CD4-positive, alpha-beta T cell treated with Interleukin-15 for 1 hour (primary cell): ENCODE results near the gene NDUFB2.
"Not testable (repeated sequence)": the region's sequence is repeated elsewhere in the genome, so short reads cannot be mapped to it uniquely, and the experiment has no call there.

Experiments
- DNase-seq: peaks from one replicate; pipeline ENCODE4 v3.0.0-alpha.2; 2020

The NDUFB2 gene

DNA sequence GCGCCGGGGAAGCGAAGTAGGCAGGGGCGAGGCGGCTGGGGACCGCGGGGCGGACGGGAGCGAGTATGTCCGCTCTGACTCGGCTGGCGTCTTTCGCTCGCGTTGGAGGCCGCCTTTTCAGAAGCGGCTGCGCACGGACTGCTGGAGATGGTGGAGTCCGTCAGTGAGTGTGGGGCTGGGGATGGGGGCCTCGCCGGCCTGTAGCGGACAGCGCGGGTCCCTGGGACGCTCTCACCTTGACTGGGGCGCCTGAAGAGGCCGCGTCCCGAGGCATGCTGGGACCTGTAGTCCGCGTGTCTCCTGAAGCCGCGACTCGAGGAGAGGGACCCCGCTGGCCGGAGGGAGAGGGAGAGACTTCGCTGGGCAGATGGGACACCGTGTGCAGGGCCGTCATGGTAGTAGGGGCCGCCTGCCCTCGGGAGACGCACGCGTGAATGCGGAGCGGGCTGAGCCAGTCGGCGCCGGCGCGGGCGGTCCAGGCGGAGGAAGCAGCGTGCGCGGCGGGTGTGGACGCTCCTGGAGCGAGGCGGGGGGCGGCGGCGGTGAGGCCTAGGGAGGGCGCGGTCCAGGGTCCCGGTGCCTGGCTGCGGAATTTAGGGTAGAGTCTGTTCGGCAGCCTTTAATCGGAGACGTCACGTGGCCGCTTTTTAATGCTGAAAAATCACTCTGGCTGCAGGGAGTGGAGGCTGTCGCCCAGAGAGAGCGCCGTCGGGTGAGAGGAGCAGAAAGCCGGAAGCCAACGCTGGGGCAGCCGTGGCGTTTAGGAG, at the start of gene NDUFB2:
Gene NDUFB2, plus strand, starts transcription at position 29 of the 767 bp plus-strand sequence. Its CDS starts 37 bp downstream, at position 66.
- DNase-seq: peak; percentile 62

DNA sequence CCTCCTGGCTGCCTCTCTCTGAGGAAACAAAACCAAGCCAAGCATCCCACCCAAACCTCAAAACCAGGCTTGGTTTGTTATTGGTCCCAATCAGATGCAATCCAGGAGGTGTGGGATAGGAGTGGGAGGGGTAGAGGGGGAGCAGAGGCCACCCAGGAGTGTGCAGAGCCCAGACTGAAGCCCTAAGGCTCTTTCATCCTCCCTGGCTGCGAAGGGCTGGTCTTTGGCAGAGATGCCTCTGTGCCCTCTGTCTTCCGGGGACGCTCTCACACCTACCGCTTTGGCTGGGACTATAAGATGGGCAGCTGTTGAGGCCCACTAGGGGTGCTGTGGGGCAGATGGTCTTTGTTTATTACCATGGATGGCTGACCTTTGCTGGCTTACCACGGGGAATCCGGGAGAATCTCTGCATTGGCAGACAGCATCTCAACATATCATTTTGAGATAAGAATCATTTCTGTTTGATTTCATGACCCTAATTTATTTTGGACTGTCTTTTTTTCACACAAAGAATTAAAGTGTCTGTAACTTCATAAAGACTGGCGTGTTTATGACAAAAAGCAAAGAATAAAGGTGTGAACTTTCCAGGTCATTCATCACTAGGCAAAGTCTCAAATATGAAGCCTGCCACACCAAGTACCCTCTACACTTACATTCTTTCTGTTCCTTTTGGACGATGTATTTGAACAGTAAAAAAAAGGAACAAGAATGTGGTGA, 49.4 kb upstream of the NDUFB2 start:
- peak; percentile 42 for DNase-seq

DNA sequence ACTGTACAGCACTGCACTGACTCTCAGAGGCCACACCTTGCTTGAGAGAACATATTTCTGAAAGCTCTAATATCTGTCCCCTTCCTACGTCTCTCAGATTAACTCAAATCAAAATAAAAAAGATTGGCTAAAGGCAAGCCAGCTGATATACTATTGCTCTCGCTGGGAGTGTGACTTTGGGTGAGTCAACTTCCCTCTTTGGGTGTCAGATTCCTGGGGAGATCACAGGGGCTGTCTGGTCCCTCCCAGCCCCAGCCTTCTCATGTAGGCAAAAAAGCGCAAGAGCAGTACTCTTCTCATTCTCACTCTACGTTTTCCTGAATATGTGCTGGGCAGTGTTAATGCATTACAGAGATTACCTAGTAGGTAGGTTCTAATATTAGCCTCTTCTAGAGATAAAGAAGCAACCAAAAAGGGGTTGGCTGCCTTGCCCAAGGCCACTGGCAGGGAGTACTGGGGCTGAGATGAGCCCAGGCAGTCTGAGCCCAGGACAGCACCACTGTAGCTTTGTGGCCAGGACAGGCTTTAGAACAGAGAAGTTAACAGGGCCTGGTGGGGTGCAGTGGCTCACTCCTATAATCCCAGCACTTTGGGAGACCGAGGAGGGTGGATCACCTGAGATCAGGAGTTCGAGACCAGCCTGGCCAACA, 46.8 kb upstream of the NDUFB2 start:
- DNase-seq: no peak

DNA sequence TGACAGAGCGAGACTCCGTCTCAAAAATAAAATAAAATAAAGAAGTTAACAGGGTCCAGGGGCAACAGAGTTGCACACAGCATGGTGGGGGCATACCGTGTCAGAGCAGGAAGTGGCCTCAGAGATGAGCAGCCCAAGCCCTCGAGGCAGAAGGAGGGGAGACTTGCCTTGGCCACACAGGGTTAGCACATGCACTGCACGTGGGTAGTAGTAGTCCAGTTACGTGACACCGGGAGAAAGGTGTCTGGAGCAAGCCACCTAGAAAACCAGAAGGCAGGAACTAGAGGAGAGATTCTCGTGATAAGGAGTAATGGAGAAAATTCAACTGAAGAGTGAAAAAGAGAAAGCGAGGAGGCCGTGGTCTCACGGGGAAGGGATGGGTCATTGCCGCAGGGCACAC, 46.1 kb upstream of the NDUFB2 start:
- no peak for DNase-seq

DNA sequence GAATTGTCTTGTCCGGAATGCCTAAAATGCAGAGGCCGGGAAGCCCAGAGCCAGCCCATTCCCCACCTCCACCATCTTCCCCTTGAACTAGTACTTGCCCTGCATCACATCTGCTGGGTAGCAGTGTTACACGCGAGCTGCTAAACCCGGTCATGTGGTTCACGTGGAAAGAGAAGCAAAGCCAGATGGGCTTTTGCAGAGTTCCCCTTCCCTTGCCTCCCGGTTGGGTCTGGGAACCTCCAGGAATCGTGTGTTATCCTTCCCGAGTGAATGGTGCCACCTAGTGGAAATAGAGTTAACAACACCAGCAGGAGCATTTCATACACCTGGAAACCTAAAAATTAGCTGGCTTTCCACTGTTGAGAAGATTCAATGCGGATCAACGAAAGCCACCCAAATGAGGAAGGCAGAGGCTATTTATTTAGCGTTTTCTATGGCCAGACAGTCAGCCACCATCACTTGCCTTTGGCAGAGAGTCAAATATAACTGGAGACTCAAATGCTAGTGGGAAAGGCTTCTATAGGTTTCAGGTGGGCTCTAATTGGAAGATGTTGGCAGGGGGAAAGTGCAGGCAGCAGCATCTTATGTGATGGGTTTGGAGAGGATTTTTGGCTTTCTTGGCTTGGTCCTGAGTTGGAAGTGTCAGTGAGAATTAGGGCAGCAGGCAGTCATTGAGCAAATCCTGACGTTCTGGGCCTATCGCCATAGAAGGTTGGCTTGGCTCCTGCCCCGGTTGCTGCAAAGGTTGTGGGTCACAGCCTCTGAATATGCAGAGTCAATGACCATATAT, 43.0 kb upstream of the NDUFB2 start:
- DNase-seq: no peak

DNA sequence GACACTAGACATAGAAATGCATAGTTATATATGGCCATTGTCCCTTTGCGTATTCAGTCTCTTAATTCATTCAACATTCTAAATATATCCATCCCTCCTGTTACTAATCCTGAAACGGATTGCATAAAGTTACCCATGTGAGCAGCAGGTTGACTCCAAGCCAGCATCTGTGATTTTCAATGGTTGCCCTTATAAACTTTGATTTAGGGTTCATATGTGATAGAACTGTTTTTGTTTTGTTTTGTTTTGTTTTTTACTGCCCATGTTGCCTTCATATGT, 42.5 kb upstream of the NDUFB2 start:
- no peak for DNase-seq

DNA sequence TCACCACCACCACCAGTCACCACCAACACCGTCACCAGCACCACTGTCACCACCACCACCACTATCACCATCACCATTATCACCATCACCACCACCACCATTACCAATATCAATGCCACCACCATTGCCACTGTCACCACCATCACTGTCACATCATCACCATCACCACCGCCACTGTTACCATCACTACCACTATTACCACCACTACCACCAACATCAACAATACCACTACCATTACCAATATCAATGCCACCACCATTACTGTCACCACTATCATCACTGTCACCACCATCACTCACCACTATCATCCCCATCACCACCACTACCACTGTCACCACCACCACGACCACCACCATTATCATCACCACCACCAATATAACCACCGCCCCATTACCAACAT, 41.8 kb upstream of the NDUFB2 start:
- DNase-seq: no peak

DNA sequence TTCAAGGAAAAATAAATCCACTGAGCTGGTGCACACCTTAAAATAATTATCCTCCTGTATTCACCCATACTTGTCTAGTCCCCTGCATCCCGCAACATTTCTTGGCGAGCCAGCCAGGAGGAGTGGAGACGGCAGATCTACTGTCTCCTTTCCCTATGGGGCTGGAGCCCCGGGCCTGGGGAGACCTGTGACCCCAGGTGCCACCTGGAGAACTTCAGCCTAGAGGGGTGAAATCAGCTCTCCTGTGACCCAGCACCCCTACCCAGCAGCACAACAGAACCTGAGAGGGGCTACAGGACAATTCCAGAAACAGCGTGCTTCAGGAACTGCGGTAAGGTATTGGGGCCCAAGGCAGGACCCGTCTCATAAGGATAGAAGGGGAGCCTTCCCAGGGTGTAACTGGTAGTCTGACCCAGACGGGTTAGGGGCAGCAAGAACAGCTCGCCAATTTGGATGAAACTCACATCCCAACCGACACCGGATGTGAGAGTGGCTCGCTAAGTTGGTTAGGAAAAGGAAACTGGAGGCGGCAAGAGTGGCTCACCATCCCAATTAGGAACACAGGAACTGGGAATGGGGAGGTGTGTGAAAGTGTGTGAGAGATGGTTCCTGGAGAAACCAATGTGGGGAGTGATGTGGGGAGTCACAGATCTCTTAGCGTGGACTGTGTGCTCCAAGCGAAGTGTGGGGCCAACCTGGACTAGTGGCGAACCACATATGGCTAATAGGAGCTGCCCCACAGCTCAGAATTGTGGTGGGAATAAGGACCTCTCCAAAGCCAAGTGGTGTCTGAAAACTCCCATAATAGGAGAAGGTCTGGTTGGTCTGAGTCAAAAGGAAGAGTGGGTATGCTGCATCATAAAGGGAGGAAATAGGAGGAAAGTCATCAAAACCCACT, 40.7 kb upstream of the NDUFB2 start:
- DNase-seq: no peak

DNA sequence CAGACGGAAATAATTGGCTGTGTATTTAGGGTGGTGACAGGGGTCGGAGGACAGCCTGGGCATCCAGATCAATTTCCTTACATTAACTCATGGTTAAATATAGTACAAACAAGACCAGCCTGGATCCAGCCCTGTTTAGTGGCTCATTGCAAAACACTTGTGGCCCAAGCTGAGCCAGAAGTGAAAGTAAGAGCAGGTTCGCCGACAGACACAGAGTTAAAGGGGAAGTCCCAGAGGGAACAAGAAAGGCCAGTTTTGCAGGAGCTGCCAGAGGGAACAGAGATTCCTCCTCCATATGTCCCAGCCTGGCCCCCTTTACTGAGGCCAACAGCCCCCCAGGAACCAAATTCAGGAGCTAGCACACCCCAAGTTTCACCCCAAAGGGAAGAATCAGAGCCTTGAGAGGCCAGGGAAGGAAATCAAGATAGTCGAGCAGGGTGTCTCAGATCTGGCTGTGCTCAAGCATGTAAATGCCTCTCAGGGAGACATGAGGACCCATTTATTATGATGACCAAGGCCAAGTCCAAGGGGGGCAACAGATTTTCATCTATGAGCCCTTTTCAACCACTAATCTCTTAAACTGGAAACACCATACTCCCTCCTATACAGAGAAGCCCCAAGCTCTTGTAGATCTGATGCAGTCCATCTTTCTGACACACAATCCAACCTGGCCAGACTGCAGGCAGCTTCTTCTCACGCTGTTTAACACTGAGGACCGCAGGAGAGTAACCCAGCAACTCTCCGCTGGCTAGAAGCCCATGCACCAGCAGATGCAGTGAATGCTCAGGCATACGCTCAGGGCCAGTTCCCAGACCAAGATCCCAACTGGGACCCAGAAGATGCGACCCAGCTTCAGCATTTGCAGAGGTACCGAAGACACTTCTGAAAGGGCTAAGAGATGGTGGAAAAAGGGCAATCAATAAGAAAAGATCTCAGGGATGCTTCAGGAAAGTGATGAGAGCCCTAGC, 39.7 kb upstream of the NDUFB2 start:
- peak; percentile 57 for DNase-seq

DNA sequence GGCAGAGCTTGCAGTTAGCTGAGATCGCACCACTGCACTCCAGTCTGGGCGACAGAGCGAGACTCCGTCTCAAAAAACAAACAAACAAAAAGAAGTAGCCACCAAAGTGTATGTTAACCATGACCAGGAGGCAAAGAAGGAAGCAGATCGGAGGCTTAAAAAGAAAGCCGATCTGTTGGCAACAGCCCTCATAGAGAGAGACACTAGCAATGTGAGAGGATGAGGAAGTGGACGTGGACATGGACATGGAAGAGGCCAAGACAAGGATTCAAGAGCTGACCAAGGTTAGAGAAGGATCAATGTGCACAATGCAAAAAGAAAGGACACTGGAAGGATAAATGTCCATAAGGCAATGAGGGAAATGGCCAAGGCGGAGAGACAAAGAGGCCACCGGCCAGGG, 38.6 kb upstream of the NDUFB2 start:
- DNase-seq: no peak

DNA sequence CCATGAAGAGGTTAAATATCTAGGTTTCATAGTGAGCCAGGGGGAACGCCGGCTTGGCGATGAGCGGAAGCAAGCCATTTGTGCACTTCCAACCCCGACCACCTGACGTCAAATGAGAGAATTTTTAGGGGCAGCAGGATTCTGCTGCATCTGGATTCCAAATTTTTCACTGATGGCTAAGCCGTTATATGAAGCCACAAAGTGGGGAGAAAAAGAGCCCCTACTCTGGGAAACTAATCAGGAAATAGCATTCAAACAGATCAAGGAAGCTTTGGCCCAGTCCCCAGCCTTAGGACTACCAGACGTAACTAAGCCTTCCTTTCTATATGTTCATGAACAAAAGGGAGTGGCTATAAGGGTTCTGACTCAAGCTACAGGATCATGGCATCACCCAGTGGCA, 36.7 kb upstream of the NDUFB2 start:
- DNase-seq: no peak

DNA sequence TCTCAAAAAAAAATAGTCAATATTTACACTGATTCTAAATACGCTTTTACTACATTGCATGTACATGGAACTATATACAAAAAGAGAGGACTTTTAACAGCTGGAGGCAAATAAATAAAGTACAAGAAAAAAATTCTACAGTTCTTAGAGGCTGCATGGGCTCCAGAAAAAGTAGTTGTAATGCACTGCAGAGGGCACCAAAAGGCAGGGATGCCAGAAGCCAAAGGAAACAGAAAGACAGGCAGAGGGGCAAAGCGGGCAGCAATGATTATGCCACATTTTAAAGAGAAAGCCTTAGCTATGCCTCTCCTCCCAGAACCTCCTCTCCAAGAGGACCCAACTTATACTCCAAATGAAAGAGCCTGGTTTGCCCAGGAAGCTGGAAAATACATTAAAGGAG, 35.4 kb upstream of the NDUFB2 start:
- no peak for DNase-seq

DNA sequence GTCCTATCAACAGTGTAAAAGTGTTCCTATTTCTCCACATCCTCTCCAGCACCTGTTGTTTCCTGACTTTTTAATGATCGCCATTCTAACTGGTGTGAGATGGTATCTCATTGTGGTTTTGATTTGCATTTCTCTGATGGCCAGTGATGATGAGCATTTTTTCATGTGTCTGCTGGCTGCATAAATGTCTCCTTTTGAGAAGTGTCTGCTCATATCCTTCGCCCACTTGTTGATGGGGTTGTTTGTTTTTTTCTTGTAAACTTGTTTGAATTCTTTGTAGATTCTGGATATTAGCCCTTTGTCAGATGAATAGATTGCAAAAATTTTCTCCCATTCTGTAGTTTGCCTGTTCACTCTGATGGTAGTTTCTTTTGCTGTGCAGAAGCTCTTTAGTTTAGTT, 33.6 kb upstream of the NDUFB2 start:
- not testable (repeated sequence) for DNase-seq

DNA sequence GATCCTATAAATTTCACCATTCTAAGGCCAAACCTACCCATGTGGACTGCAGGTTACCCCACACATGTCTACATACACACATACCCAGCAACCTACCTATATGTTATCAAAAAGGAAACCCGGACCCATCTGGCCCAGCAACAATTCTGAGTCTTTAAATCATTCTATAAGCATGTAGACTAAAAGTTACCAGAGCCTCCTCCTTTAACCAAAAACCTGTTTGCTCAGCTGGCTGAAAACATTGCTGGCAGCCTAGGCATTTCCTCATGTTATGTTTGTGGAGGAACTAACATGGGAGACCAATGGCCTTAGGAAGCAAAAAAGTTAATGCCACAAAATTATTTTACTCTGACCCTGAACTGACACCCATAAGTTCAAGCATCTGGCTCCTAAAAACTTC, 29.0 kb upstream of the NDUFB2 start:
- DNase-seq: no peak

DNA sequence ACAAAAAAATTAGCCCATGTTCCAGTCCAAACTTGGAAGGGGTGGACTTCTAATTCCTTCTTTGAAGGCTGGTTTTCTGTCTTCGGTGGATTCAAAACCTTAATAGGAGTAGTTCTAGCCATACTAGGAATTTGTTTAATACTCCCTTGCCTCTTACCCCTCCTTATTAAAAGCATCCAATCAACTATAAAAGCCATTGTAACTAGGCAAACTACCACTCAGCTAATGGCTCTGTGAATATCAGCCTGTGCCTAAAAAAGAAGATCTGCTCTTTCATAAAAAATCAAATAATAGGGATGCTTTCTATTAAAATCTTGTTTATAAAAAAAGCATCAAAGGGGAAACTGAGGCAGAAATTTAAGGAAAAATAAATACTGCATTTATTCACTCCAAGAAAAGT, 27.9 kb upstream of the NDUFB2 start:
- no peak for DNase-seq

DNA sequence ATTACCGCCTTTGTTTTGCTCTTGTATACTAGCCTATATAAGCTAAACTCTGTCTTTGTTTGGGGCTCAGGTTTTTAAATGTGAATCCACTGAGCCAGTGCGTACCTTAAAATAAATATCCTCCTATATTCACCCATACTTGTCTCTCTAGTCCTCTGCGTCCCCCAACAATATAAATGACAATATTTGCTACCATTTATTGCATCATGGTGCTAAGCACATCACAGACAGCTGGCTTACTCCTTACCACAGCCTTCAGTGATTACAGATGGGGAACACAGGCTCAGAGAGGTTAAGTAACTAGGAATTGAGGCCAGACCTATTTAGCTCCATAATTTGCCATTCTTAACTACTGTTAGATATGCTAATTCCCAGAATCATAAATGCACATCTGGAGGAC, 27.2 kb upstream of the NDUFB2 start:
- DNase-seq: no peak

DNA sequence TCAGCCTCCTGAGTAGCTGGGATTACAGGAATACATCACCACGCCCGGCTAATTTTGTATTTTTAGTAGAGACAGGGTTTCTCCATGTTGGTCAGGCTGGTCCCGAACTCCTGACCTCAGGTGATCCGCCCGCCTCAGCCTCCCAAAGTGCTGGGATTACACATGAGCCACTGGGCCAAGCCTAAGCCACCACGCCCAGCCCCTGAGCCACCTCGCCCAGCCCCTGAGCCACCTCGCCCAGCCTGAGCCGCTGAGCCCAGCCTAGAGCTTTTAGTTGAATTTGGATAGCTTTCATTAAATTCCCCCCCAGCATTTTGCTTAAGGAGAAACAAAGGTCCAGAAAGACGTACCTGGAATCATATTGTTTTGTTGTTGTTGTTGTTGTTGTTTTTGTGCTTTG, 26.6 kb upstream of the NDUFB2 start:
- DNase-seq: not testable (repeated sequence)

DNA sequence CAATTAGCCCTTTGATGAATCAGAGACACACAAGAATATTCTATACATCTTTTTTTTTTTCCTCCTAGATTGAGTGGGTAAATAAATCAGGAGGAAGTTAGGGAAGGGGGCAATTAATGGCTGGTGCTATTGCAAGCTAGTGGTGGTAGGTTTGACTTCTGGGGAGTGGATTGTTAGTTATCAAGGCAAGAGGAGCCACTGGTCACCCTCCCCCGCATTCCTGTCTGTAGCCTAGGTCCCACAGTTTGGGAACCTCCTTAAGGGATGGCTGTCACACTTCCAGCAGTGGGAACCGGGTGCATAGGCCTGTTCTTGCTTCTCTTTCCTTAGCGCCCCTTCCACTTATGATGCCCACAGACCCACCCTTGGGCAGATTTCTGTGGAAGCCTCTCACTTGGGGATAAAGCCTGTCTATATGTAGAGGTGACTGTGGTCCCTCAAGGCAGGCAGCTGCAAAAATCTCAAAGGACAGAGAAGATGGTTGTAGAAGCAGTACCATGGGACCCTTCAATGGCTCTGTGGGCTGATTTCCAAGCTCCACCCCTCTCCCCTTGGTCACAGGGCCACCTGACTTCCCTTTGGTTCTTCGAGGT, 26.1 kb upstream of the NDUFB2 start:
- no peak for DNase-seq

DNA sequence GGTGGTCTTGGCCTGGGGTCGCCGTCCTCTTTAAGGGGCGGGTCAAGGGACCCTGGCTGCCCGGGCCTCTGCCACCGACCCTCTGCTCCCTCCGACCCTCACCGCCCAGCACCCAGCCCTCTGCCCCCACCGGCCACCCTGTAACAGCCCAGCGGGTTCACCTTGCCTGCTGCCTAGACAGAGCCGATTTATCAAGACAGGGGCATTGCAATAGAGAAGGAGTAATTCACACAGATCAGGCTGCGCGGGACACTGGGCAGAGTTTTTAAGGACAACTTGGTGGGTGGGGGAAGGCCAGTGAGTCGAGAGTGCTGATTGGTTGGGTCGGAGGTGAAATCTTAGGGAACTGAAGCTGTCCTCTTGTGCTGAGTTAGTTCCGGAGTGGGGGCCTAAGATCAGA, 24.5 kb upstream of the NDUFB2 start:
- no peak for DNase-seq

DNA sequence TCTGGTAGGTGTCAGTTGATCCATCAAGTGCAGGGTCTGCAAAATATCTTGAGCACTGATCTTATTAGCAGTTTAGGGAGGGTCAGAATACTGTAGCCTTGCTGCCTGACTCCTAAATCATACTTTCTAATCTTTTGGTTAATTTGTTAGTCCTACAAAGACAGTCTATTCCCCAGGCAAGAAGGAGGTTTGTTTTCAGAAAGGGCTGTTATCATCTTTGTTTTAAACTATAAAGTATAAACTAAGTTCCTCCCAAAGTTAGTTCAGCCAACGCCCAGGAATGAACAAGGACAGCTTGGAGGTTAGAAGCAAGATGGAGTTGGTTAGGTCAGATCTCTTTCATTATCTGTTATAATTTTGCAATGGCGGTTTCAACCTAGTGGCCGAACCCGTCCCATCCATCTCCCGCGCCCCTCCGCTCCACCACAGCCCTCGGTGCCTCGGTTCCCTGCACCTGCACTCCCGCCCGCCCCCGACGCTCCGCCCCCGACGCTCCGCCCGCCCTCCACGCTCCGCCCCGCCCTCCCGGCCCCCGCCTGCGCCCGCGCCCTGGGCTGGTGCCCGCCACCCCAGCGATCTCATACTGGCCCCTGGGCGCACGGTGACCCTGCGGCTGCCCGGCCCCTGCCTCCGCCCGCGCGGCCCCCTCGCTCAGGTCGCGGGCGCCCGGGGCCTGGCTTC, 24.0 kb upstream of the NDUFB2 start, which contains the start of gene ADCK2:
Gene ADCK2, plus strand, starts transcription at position 564 of the 681 bp plus-strand sequence. CDS start 386 bp downstream, outside the sequence.
- peak; percentile 49 for DNase-seq
